GM19324 (cell line): ENCODE data around the gene CLDN10.
"Not testable (repeated sequence)": the region's sequence is repeated elsewhere in the genome, so short reads cannot be mapped to it uniquely, and the experiment has no call there.

Source experiments
- ATAC-seq: cut with Tn5 transposase; IDR thresholded peaks from one replicate; pipeline ENCODE4 v1.9.1; 2021; ENCODE audit warnings: mild to moderate bottlenecking, moderate library complexity; ENCODE audit not compliant: unreplicated experiment, low FRiP score

Gene CLDN10

GRCh38 chr13:95552539-95553441, at the start of gene CLDN10:
TSS of gene CLDN10 (plus strand) at chr13:95552720. CDS start at chr13:95552754, 34 bp downstream.
- ATAC-seq, result peak; percentile 69

DNA sequence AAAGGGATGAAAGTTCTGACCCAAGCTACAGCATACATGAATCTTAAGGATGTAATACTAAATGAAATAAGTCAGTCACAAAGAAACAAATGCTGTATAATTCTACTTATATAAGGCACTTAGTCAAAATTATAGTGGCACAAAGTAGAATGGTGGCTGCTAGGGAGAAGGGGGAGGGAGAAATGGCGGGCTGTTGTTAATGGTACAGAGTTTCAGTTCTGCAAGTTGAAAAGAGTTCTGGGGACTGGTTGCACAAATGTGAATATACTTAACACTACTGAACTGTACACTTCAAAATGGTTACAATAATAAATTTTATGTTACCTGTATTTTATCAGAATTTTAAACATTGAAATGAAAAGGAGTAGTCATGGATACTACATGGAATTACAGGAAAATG, 48.9 kb upstream of the CLDN10 start:
- ATAC-seq, result peak; percentile 49

- ATAC-seq, result no peak
These were observed 47.3 kb upstream of the CLDN10 start for GRCh38 chr13:95505265-95505664.

DNA sequence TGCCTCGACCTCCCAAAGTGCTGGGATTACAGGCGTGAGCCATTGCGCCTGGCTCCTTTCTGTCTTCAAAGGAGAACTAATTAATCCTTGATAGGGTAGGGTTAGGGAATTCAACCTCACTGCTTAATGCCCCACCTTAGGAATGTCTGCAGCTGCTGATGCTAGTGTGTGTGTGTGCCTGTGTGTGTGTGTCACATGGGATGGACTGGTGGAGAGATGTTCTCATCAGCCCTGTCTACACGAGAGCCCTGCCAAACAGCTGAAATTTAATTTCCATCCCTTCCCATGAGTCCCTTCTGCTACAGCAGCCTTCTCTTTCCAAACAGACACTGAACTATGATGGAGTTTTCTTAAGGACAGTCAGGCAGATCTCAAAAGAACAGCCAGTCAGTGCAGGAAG, 46.5 kb upstream of the CLDN10 start:
- ATAC-seq, result no peak

GRCh38 chr13:95507991-95508390, 44.5 kb upstream of the CLDN10 start:
- no peak for ATAC-seq

DNA sequence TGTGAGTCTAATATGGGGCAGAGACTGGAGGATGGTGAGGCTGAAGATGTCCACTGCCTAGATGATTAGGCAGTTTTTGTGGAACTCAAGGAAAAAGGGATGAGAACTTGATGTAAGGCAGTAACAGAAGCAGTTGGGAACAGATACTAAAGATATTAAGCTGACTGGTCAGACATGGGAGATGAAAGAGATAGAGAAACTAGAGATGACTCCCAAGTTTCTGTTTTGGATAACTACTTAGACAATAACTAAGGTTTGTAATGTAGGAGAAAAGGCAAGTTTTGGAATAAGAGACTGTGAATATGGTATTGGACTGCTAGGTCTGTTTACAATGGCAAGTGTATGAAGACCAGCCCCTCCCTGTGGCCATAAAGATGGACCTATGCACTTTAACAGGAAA, 43.5 kb upstream of the CLDN10 start:
- ATAC-seq, result no peak

GRCh38 chr13:95509521-95510310, 42.8 kb upstream of the CLDN10 start:
- no peak for ATAC-seq

- no peak for ATAC-seq
These were observed 41.6 kb upstream of the CLDN10 start for GRCh38 chr13:95510950-95511349.

DNA sequence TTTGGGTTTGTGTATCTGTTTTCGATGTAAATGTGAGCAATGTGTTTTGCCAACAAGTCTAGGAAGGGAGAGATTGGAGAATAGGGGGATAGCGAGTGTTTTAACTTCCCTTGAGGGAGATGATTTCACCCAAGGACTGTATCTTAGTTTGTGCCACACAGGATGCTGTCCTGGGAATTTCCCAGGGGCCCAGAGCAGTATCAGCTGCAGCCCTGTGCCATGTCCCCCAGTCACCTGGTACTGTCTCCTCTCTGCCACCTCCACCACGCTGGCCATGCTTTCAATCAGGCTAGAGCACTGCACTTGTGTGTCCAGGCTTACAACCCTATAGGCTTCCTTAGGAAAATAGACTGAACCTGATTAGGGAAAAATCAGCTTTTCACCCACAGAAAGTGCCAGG, 40.1 kb upstream of the CLDN10 start:
- no peak for ATAC-seq

GRCh38 chr13:95512957-95513356, 39.6 kb upstream of the CLDN10 start:
- no peak for ATAC-seq

- not testable (repeated sequence) for ATAC-seq
These were observed 36.9 kb upstream of the CLDN10 start for GRCh38 chr13:95515606-95516005.

DNA sequence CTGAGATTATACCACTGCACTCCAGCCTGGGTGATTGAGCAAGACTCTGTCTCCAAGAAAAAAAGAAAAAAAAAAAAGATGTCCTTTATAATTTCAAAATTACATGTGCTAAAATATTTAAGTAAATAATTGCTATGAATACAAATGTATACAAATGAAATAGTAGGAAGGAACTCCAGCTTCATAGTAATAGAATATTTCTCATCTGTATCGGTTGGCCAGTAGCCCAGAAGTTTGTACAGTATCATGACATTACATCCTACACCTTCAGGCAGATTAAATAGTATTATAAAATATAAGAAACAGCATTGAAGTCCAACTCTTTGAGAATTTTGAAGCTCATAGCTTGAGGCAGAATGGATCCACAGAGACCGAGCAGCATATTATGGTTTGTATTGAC, 36.5 kb upstream of the CLDN10 start:
- no peak for ATAC-seq

GRCh38 chr13:95516492-95516891, 36.0 kb upstream of the CLDN10 start:
- no peak for ATAC-seq

DNA sequence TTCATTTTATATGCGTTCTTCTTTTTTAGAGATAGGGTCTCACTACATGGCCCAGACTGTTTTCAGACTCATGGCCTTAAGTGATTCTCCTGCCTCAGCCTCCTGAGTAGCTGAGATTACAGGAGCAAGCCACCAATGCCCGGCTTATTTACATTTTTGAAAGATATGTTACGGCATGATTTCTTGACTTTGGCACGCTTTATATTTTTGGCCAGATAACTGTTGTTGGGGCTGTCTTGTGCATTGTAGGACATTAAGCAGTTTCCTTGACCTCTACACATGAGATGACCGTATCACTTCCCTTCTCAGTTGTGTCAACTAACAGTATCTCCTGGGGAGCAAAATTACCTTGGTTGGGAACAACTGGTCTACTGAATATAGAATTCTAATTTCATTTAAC, 28.9 kb upstream of the CLDN10 start:
- ATAC-seq, result no peak

DNA sequence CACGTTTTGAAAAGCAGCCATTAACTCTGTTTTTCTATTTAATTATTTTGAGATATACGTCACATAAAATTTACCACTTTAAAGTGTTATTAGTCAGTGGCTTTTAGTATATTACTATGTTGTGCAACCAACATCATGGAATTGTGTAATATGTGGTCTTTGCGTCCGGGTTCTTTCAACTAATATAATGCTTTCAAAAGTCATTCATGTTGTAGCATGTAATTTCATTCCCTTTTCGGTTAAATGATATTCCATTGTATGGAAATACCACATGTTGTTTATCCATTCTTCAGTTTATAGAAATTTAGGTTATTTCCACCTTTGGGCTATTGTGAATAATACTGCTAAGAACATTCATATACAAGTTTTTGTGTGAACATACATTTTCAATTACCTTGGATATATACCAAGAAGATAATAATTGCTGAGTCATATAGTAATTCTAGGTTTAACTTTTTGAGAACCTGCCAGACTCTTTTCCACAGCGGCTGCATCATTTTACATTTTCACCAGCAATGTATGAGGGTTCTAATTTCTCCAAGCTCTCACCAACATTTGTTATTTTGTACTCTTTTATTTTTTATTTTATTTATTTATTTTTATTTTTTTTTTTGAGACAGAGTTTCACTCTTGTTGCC, 28.1 kb upstream of the CLDN10 start:
- ATAC-seq, result no peak

GRCh38 chr13:95527955-95528354, 24.6 kb upstream of the CLDN10 start:
- ATAC-seq, result no peak

DNA sequence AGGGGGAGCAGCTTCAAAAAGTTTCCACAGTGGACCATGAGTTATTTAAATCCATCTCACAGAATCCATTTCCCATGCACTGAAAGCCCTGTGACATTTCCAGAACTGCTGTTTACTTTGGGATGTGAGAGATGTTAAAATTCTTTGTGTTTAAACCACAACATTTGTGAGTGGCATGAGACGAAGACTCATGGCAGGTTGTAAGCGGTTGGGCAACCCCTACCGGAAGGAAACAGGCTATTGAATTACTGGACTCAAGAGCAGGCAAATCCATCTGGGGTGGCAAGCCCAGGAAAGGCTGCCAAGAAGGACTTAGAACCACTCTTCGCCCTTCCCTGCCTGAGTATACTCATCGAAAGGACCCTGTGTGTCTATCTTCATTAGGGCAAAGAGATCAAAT, 22.3 kb upstream of the CLDN10 start:
- no peak for ATAC-seq

DNA sequence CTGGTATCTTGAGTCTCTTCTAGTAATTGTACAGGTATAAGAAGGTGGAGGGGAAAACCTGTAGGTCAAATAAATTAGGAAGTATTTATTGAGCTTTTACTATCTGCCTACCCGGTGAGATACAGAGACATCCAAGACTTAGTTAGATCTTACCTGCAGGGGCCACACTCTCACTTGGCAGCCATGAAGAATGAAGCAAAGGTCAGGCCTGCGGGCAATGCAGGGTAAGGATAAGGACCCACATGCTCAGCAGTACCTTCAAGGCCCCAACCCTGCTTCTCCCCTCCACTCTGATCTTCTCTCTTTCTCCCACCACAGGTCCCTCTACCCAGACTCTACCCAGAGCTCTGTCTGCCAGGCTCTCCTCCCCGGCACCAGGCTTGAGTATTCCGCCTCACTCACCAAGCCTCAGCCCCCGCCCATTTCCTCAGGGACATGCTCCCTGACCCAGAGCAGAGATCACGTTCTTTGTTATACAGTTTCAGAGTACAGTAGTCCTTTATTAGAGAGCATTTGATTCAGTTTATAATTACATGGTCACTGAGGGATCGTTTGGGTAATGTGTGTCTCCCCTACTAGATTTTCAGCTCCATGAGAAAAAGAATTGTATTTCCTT, 18.9 kb upstream of the CLDN10 start:
- no peak for ATAC-seq

GRCh38 chr13:95535243-95535642, 17.3 kb upstream of the CLDN10 start:
- ATAC-seq, result no peak

DNA sequence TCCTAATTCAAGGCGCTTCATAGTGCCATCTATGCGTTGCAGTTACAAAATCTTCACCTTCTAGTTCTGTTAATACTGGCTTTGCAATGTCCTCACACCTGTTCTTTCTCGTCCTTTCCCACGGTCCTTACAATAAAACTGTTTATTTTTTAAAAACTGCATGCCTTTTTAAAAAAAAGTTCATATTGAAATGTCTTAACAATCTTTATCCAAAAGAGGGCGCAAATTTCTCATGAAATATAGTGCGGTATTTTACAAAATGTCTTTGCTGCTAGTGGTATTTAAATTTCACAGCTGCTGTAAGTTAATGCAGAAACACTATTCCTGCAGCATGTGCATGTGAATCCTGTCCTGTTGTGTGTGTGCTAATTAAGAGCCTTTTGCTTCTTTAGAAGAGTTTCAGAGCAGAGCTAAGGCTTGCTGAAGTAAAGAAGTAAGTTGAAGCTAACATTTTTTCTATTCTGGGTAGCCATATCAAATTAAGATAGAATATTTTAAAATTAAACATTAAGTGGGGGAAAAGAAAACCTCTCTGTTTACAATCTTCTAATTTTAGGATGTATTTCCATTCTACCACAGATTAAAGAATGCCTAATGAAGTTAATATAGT, 15.8 kb upstream of the CLDN10 start:
- no peak for ATAC-seq
